NK-92 (cell line): Measurements from ENCODE around the gene MRGPRG.

Experiments used
- DNase-seq: peaks from one replicate; lab custom pipeline; 2025; ENCODE audit not compliant: unreplicated experiment; lab: John Stamatoyannopoulos, UW

Gene MRGPRG

GRCh38 chr11:3225826-3226750, 7.5 kb upstream of the MRGPRG start:
- no peak for DNase-seq

- DNase-seq = no peak
Observed at GRCh38 chr11:3225159-3225758, 6.6 kb upstream of the MRGPRG start.

DNA sequence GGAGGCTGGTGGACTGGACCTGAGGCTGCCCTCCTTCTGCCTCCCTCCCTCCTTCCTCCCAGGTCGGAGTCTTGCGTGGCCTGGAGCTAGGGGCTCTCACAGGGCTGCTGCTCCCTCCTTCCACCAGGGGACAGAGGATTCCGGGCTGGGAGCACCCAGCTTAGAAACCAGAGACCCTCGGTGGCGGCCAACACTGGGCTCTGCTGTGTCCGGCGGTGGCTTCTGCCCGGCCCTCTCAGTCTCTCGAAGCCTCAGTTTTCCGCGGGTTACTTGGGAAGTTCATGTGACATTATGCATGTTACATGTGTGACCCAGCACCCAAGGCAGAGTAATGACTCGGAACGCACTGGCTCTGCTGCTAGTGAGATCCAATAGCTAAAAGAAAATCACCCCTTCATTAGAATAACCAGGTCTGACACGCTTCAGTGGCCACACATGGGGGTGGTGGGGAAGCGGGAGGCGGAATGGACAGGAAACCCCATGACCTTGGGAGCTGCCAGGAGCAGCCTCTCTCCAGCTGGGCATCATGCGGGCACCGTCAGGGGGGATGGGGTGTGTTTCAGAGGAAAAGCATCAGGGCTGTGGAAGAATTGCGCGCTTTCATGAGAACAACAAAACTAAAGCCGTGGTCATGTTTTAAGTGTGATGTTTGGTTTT, 5.9 kb upstream of the MRGPRG start:
- no peak for DNase-seq

DNA sequence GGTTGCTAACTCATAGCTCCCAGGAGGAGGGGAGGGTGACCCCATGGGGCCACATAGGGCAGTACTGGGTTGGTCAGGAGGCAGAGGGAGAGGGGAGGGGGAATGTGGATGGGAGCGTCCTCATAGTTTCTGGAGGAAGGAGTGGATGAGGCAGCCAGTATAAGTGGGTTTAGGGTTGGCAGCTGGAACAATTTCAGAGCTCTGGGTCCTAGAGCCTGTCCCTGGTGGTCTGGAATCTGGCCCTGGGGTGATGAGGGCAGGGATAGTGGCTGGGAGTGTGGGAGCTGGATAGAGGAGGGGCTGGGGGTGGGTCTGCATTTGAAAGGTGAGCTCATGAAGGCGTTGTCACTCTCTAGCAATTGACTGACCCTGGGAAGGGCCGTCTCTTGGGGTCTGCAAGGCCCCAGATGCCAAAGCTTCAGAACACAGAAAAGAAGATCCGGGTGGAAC, 5.3 kb upstream of the MRGPRG start:
- no peak for DNase-seq

GRCh38 chr11:3222941-3223915, 4.6 kb upstream of the MRGPRG start:
- DNase-seq = no peak

GRCh38 chr11:3222003-3222855, 3.6 kb upstream of the MRGPRG start:
- no peak for DNase-seq

DNA sequence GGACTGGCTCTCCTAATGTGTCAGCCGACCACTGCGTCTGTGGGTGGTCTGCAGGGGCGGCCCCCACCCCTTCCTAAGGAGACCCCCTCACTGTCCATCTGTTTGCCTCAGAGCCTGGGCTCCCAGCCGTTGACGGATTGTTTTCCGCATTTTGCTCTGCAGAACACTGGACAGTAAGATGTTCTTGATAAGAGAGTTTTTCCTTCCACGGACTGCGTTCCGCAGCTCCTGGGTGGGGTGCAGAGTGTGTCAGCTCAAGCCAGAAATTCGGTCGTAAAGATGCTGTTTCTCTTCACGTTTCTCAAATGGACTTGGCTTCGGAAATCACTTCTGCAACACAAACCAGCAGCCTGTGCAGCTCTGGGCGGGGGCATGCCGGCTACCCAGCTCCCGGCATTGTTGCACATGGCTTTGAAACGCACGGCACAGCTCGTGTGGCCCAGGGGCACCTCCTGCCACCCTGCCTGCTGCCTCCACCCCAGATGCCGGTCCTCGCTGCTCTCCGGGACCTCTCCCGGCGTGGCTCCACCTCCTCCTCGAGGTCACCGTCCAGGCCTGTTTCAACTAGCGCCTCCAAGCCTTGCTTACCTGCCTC, 2.9 kb upstream of the MRGPRG start:
- DNase-seq = no peak

DNA sequence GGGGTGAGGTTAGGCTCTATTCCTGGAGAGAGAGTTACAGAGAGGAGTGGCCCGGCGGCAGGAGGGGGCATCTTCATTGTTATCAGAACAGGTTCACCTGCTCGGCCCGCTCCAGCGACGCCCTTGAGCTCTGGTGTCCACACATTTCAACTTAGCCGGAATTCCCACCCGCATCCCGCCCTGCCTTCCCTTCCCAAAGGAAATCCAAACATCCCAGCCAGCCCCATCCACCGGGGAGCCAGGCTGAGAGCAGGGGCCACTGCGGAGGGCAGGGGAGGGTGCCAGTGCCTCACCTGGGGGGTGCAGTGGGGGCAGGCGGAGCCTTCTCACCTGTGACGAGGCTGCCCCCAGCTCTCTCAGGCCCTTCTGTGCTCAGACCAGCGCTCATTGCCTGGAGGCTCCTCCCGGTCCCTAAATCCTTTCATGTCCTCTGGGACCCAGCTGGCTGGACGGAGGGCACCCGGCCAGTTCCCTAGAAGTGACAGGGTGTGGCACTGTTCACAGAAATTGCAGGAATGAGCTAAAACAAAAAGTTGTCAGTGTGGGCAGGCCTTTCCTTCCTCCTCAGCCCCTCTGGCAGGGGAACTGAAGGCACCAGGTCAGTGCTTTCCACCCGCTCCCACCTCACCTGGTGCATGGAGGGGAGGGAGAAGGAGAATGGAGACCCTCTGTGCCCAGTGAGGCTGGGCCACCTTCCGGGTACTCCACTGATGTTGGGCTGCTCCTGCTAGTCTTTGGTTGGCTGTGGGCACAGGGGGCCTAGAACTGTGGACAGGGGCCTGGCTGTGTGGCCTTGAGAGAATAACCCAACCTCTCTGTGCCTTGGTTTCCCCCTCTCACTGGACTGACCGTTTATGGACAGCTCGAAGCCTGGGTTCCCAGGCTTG, 2.2 kb upstream of the MRGPRG start:
- no peak for DNase-seq

- DNase-seq = no peak
Observed at GRCh38 chr11:3220101-3220500, 1.5 kb upstream of the MRGPRG start.

DNA sequence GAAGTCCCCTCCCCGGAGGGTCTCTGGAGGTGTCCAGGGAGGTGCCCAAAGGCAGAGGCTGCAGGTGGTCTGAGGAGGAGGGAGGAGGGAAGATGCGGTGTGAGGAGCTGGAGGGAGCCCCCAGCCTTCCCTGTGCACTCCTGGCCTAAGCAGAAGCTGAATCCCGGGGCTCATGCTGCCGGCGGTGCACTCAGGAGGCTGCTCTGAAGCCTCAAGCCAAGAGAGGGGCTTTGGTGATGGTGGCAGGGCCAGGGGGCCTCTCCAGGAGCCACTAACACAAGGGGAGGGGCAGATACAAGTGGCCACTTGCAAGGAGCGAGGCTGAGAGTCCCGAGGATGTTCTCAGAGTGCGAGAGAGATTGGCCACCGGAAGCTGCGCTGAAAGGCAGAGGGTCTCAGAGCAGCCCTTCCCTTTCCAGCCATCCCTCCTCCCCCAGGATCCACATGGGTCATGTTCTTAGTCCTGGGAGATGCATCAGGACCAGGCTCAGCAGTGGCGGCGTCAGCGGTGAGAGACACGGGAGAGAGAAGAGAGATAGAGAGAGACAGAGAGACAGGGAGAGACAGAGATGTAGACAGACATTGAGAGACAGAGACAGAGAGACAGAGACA, 774 bp upstream of the MRGPRG start:
- DNase-seq = no peak

- no peak for DNase-seq
Observed at GRCh38 chr11:3217818-3218482, 663 bp downstream of the MRGPRG start.

- DNase-seq = no peak
Observed at GRCh38 chr11:3216027-3216525, 2.5 kb downstream of the MRGPRG start.

- no peak for DNase-seq
Observed at GRCh38 chr11:3215346-3216026, 3.1 kb downstream of the MRGPRG start.

DNA sequence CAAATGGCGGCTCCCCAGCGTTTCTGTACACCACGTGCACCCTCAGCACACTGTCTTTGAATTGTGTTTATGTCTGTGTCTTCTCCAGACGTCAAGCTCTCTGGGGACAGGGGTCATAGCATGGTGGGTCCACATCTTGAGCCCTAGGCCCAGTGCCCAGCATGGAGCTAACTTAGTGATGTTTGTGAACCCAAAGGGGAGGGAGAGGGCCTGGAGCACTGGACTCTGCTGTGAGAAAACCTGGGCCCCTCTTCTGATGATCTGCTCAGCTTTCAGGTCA, 4.3 kb downstream of the MRGPRG start:
- DNase-seq = no peak

DNA sequence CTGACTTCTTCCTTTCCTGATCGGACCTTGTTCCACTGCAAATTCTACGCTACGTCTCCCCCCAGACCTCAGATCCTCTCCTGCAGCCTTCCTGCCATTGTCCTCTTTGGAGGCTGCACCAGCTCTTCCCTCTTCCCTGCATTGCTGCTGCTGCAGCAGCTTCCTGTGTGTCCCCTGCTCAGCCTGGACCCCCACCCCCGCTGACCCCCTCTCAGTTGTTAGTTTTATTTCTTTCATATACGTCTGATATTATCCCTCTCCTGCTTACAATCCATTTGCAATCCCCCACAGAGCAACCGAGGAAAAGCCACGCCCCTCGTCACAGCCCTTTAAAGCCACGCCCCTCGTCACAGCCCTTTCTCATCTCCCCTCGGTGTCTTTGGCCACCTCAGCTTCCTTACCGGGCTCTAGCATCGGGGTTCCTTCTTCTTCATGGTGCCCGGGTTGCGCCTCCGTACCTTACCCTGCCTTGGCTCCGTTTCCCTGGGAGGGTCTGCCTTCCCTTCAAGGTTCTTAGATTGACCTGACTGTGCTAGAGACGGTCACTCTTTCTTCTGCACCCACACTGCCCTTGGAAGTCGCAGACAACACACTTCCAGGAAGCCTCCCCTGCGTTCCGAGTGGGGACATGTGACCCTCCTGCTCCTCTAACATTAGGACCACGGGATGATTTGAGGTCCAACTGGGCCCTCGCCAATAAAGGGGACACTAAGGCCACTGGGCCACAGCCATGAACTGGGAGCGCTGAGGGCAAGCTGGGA, 4.8 kb downstream of the MRGPRG start:
- DNase-seq = no peak

GRCh38 chr11:3208272-3208671, 10.3 kb downstream of the MRGPRG start:
- DNase-seq = no peak
